Effector memory CD4-positive, alpha-beta T cell (primary cell): ENCODE results near the gene CAPZA1.

ENCODE experiments used
- DNase-seq, 3 donors: peaks; one replicate each; pipeline ENCODE4 v3.0.0-alpha.2; 2020
- H3K27ac ChIP-seq: 2 replicates; pipeline ENCODE4 v1.7.0; 2013; ENCODE audit warnings: mild to moderate bottlenecking, low read length, moderate library complexity; ENCODE audit not compliant: insufficient read depth, poor library complexity, severe bottlenecking
- H3K27me3 ChIP-seq: replicated peaks from 2 replicates; pipeline ENCODE4 v1.7.0; 2013; ENCODE audit warnings: mild to moderate bottlenecking, low read length; ENCODE audit not compliant: insufficient read depth, control insufficient read depth, poor library complexity, severe bottlenecking
- H3K36me3 ChIP-seq: 2 replicates; pipeline ENCODE4 v1.7.0; 2013; ENCODE audit warnings: mild to moderate bottlenecking, low read length, moderate library complexity; ENCODE audit not compliant: control insufficient read depth, insufficient read depth
- H3K4me1 ChIP-seq: 2 replicates; pipeline ENCODE4 v1.7.0; 2013; ENCODE audit warnings: low read length, mild to moderate bottlenecking; ENCODE audit not compliant: control insufficient read depth, insufficient read depth, poor library complexity, severe bottlenecking
- H3K4me3 ChIP-seq: 2 replicates; pipeline ENCODE4 v1.7.0; 2013; ENCODE audit warnings: low read length, low read depth, mild to moderate bottlenecking; ENCODE audit not compliant: insufficient read depth, poor library complexity, severe bottlenecking
- H3K9me3 ChIP-seq: 2 replicates; pipeline ENCODE4 v1.7.0; 2013; ENCODE audit warnings: mild to moderate bottlenecking, low read length, moderate library complexity; ENCODE audit not compliant: control insufficient read depth

Gene CAPZA1

DNA sequence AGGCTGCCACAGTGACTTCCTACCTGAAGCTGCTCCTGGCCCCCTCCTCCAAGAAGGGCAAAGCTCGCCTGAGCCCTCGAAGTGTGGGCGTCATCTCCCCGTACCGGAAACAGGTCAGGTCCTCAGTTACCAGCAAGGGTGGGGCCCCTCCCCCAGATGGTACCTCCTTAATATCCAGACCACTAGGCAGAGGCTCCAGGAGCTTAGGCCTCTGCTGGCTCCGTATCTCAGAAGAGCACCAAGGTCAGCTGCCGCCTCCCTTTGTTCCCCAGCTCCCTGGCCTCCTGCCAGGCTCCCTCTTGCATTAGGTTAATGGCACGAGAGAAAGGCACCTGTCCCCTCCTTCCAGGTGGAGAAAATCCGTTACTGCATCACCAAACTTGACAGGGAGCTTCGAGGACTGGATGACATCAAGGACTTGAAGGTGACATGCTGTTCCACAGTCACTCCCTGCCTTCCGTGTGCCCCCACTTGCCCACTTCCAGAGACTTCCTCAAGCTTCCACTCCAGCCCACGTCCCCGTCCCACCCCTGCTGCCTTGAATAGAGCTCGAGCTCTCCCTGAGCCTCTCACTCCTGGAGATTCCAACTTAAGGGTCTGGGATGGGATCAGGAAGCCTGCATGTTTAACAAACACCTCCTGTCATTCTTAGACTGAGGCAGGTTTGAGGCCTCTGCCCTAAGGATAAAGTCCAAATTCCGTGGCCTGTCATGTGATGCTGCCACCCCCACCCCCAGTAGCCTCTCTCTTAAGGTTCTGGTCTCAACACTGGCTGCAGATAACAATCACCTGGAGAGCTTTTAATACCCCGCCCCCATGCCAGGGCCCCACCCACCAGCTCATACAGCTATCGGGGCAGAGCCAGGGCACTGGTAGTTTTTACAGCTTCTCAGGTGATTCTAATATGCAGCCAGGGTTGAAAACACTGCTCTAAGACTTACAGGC lies 79.0 kb downstream of the CAPZA1 start:
- H3K27me3 ChIP-seq: no peaks in the 10 kb centered on the region
- peaks cover 14% of the 10 kb centered on the region for H3K4me1 ChIP-seq
- H3K36me3 ChIP-seq: peaks cover 40% of the 10 kb centered on the region
- no peaks in the 10 kb centered on the region for H3K9me3 ChIP-seq
- no peak overlapping the region for H3K4me3 ChIP-seq
- no peak for DNase-seq
- H3K27ac ChIP-seq: peak overlapping the region; percentile 13

DNA sequence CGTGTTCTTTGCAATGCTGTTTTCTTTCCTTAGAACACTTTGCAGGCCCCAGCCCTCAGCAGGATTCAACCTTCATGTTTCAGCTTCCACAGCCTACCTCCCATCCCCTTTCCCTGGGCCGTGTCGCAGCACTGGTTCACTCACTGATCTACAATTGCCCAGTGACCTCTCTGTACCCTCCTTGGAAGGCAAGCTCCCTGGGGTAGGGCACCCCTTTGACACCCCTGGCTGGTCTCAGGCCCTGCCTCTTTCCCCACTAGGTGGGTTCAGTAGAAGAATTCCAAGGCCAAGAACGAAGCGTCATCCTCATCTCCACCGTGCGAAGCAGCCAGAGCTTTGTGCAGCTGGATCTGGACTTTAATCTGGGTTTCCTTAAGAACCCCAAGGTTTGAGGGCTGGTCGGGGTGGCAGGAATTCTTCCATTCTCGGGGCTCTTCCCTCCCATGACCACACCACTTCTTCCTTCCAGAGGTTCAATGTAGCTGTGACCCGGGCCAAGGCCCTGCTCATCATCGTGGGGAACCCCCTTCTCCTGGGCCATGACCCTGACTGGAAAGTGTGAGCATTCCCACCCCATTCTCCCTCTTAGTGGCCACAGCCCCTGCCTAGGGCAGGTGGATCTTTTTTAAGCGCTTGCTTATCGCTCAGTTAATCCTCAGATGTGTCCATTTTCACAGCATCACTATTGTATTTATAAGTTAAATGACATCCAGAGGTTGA lies 80.0 kb downstream of the CAPZA1 start:
- H3K36me3 ChIP-seq: peaks cover 30% of the 10 kb centered on the region
- H3K4me1 ChIP-seq: peaks cover 19% of the 10 kb centered on the region
- no peak for DNase-seq
- no peaks in the 10 kb centered on the region for H3K9me3 ChIP-seq
- H3K27me3 ChIP-seq: no peaks in the 10 kb centered on the region
- no peak overlapping the region for H3K27ac ChIP-seq
- H3K4me3 ChIP-seq: no peak overlapping the region

DNA sequence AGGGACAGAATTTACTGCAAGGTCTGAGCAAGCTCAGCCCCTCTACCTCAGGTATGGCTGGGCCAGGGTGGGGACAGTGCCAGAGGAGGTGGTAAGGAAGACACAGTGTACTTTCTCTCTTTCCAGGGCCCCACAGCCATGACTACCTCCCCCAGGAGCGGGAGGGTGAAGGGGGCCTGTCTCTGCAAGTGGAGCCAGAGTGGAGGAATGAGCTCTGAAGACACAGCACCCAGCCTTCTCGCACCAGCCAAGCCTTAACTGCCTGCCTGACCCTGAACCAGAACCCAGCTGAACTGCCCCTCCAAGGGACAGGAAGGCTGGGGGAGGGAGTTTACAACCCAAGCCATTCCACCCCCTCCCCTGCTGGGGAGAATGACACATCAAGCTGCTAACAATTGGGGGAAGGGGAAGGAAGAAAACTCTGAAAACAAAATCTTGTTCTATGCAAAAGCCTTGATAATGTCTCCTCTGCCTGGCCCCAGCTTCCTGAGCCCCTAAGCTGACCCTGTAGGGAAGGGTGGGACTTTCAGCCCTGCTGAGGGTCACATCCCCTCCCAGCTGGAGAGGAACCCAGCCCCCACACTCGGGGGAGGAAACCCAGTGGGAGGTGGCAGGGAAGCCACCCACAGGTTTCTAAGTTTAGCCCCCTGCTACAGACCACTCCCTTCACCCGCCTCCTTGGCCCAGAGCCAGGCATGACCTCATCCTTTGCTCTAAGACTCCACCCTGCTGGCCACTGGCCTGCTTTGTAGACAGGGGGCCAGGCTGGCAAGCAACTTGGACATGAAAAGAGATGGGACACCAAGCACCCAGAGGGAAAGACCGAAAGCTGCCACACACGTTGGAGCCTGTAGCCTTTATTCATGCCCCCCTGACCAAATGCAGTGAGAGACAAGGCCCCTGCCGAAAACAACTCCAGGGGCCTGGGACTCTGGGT lies 80.9 kb downstream of the CAPZA1 start:
- H3K4me3 ChIP-seq: no peak overlapping the region
- peak overlapping the region; percentile 47 for H3K27ac ChIP-seq
- no peaks in the 10 kb centered on the region for H3K27me3 ChIP-seq
- peaks cover 28% of the 10 kb centered on the region for H3K4me1 ChIP-seq
- no peaks in the 10 kb centered on the region for H3K9me3 ChIP-seq
- peak; percentile 38 to 50 (median 47) for DNase-seq
- peaks cover 21% of the 10 kb centered on the region for H3K36me3 ChIP-seq

DNA sequence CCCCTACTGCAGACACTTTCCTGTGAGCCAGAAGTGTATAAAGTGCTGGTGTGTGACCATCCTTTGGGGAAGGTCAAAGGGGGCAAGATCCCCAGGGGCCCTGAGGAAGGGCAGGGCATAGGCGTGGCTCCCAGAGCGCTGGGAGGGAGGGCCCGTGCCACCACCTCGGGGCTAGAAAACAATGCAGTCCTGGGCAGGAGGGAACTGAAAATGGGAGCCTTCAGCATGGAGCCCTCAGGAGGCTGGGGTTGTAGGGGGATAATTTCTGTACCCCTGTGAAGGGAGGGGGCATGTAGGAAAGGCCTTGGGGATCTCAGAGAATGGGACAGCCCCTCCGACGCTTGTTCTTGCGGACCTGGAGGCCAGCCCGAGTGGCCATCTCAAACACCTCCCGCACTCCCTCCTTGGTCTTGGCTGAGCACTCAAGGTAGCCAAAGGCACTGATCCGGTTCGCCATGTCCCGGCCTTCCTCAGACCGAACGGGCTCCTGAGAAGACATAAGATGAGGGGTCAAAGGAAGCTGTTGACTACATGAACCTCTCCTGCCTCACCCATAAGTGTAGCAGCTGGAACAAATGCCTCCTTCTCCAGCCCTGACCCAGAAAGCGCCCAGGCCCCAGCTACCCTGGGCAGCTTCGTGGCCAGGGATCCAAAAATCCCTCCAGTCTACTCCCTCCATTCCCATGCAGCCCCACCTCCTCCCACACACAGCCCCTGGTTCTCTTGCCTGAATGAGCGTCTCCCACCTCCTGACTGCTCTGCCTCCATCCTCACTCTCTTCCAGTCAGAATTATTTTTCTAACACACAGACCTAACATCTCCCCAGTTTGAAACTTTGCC lies 81.8 kb downstream of the CAPZA1 start:
- no peak for DNase-seq
- peak overlapping the region; percentile 47 for H3K27ac ChIP-seq
- H3K4me1 ChIP-seq: peaks cover 34% of the 10 kb centered on the region
- H3K27me3 ChIP-seq: no peaks in the 10 kb centered on the region
- H3K4me3 ChIP-seq: no peak overlapping the region
- H3K9me3 ChIP-seq: no peaks in the 10 kb centered on the region
- H3K36me3 ChIP-seq: peaks cover 15% of the 10 kb centered on the region

DNA sequence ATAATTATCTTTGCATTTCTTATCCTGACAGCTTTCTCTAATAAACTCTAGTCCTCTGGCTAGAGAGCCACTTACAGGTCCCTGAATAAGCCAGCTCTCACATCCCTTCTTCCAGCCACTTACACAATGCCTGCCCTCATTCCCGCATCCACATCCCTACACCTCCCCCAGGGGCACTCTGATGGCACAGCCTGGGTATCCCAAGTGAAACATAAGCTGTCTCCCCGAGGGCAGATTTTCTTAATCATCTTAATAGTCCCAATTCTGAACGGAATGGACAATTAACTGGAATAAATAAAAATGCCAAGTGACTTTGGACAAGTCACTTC lies 82.4 kb downstream of the CAPZA1 start:
- H3K36me3 ChIP-seq: peaks cover 10% of the 10 kb centered on the region
- no peak for DNase-seq
- no peak overlapping the region for H3K27ac ChIP-seq
- no peaks in the 10 kb centered on the region for H3K27me3 ChIP-seq
- H3K4me3 ChIP-seq: no peak overlapping the region
- no peaks in the 10 kb centered on the region for H3K9me3 ChIP-seq
- H3K4me1 ChIP-seq: peaks cover 37% of the 10 kb centered on the region

DNA sequence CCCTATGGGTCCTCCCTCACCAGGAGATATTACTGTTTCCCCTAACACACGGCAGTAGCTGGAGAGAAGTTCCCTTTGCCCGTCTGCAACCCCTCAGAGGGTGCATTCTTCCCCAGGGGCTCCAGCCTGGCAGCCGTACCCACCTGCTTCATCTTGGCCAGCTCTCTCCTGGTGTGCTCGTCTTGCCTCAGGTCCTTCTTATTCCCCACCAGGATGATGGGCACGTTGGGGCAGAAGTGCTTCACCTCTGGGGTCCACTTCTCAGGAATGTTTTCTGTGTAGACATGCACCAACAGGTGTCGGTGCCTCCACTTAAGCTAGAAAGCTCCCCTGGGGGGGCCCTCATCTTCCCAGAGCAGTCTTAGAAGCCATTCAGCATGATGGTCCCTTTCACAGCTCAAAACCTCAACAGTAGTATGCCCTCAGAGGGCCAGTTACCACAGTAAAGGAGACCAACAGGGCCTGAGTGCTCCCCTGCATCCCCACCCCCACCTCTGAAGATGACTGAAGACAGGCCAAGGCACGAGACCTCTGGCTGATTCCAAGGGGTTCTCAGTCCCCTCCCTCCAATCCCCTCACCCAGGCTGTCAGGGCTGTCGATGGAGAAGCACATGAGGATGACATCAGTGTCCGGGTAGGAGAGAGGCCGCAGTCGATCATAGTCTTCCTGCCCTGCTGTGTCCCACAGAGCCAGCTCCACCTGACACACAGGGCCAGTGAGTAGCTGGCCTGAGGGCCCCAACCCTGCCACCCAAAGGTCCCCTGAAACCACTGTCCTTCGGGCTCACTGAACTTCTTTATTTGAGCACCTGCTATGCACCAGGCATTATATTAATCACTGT lies 83.0 kb downstream of the CAPZA1 start:
- H3K4me1 ChIP-seq: peaks cover 42% of the 10 kb centered on the region
- DNase-seq: no peak
- H3K36me3 ChIP-seq: peaks cover 10% of the 10 kb centered on the region
- H3K27ac ChIP-seq: no peak overlapping the region
- H3K4me3 ChIP-seq: no peak overlapping the region
- no peaks in the 10 kb centered on the region for H3K9me3 ChIP-seq
- no peaks in the 10 kb centered on the region for H3K27me3 ChIP-seq

DNA sequence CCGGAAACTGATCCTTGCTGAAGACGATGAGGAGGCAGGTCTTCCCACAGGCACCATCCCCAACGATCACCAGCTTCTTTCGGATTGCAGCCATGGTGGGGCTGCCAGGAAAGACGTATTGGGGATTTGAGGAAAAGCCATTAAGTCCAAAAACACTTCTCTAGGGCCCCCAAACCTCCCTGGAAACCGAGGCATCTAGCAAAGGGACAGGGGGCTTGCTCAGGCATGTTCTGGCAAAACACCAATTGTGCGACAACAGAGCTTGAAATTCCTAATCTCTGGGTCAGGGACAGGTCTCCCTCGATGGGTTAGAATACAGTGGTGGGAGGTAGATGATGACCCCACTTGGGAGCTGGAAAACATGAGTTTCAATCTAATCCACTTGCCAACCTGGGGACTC lies 84.1 kb downstream of the CAPZA1 start:
- Histone ChIP-seq H3K27ac (no peak overlapping the region), H3K4me1 (peaks cover 42% of the 10 kb centered on the region), H3K27me3 (no peaks in the 10 kb centered on the region), H3K4me3 (no peak overlapping the region), H3K36me3 (peaks cover 4% of the 10 kb centered on the region), H3K9me3 (no peaks in the 10 kb centered on the region)
- DNase-seq: no peak

DNA sequence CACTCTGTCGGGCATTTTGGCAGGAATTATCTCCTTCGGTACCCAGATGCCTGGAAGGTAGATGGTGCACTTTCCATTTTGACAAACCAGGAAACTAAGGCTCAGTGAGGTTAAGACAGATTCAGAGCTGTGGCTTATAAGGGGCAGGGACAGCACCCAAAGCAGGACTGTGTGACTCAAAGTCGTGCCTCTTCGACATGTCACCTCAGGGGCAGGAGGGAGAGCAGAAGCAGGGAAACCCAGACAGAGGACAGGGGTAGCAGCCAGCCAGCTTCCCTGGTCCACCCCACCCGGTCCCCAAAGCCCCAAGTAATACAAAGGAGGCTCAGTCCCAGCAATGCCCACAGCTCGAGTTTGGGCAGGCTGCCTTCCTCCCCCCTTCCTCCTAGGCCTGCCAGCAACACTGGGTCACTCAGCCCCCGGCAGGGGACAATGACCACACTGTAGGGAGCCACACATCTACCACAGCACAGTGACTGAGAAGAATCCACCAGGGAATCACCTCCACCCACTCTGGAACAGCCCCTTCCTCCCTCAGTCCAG lies 84.8 kb downstream of the CAPZA1 start:
- Histone ChIP-seq H3K9me3 (no peaks in the 10 kb centered on the region), H3K4me1 (peaks cover 42% of the 10 kb centered on the region), H3K4me3 (peak overlapping the region; percentile 33), H3K27ac (peak overlapping the region; percentile 27), H3K27me3 (no peaks in the 10 kb centered on the region), H3K36me3 (peaks cover 4% of the 10 kb centered on the region)
- DNase-seq: no peak
